ENCODE data around the gene HID1.
"Not testable (repeated sequence)": the region's sequence is repeated elsewhere in the genome, so short reads cannot be mapped to it uniquely, and the experiment has no call there.

HID1 gene

DNA sequence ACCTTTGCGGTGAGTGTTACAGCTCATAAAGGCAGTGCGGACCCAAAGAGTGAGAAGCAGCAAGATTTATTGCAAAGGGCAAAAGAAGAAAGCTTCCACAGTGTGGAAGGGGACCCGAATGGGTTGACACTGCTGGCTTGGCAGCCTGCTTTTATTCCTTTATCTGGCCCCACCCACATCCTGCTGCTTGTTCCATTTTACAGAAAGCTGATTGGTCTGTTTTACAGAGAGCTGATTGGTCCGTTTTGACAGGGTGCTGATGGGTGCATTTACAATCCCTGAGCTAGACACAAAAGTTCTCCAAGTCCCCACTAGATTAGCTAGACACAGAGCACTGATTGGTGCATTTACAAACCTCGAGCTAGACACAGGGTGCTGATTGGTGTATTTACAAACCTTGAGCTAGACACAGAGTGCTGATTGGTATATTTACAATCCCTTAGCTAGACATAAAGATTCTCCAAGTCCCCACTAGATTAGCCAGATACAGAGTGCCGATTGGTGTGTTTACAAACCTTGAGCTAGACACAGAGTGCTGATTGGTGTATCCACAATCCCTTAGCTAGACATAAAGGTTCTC is 66.3 kb downstream of the HID1 start:
- DNase-seq (ENCODE audit: low spot score); H3K4me1 Mint-ChIP-seq (ENCODE audit: low read depth); H3K27ac Mint-ChIP-seq; H3K27me3 Mint-ChIP-seq (ENCODE audit: low read depth); H3K9me3 Mint-ChIP-seq; H3K4me3 Mint-ChIP-seq; H3K36me3 Mint-ChIP-seq (ENCODE audit: low read depth): not testable (repeated sequence)

DNA sequence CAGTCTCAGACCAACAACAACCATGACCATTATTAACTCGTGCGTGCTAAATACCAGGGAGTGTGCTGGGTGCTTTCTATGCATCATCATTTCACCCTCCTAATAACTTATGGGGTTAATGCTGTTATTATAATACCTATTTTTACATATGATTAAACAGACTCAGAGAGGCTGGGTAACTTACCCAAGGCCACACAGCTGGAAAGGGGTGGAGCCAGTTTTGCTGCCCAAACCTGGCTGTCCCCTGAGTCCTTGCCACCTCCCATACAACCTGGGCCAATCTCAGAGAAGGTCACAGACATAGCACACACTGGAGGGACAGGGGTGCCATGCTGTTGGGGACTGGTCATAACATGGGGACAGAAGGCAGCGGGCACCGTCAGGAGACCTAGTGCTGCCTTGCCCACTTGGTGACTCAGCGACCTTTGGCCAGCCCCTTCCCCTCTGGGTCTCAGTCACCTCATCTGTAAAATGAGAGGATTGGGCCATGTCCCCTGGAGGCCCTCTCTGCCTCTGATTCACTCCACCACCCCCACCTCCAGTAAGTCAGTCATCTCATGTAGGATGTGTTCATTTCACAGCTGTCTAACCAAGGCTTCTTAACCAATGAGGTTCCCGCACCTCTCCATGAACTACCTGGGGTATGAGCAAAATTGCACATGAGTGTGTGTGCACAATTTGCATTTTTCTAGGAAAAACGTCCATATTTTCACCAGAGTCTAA is 67.7 kb downstream of the HID1 start:
- Mint-ChIP-seq H3K27me3 (ENCODE audit: low read depth) (peaks cover 7% of the 10 kb centered on the region), H3K4me3 (no peak overlapping the region), H3K36me3 (ENCODE audit: low read depth) (no peaks in the 10 kb centered on the region), H3K4me1 (ENCODE audit: low read depth) (peaks cover 3% of the 10 kb centered on the region), H3K9me3 (no peaks in the 10 kb centered on the region), H3K27ac (no peak overlapping the region)
- no peak for DNase-seq (ENCODE audit: low spot score)

DNA sequence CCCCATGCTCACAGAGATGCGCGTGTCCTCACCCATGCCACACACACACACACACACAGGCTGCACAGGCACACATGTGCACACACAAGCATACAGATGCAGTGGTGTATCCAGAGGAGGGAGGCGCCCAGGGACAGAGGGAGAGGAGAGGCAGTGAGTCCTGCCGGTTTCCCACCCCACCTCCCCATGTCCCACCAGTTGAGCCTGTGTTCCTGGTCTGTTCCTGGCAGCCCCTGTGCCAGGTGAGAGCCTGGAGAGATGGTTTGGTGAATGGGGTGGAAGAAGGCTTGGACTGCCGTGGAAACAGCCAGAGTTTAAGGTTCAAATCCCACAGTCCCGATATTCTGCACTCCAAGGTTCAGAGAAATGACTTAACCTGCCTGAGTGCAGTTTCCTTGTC is 68.9 kb downstream of the HID1 start:
- H3K27ac Mint-ChIP-seq, result no peak overlapping the region
- peaks cover 3% of the 10 kb centered on the region for H3K27me3 Mint-ChIP-seq (ENCODE audit: low read depth)
- H3K36me3 Mint-ChIP-seq (ENCODE audit: low read depth), result no peaks in the 10 kb centered on the region
- DNase-seq (ENCODE audit: low spot score), result no peak
- no peaks in the 10 kb centered on the region for H3K9me3 Mint-ChIP-seq
- H3K4me1 Mint-ChIP-seq (ENCODE audit: low read depth), result peaks cover 3% of the 10 kb centered on the region
- no peak overlapping the region for H3K4me3 Mint-ChIP-seq

DNA sequence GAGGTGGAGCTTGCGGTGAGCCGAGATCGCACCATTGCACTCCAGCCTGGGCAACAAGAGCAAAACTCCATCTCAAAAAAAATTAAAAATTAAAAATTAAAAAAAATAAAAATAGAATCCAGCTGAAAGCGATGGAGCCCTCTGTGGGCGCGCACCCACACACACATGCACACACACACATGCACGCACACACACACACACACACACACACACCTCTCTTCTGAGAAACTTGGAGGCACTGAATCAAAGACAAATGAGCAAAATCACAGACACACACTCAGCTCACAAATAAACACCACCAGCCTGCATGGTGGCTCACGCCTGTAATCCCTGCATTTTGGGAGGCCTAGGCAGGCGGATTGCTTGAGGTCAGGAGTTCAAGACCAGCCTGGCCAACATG is 69.5 kb downstream of the HID1 start:
- no peak overlapping the region for H3K27ac Mint-ChIP-seq
- H3K4me1 Mint-ChIP-seq (ENCODE audit: low read depth), result peaks cover 3% of the 10 kb centered on the region
- peaks cover 3% of the 10 kb centered on the region for H3K27me3 Mint-ChIP-seq (ENCODE audit: low read depth)
- no peak for DNase-seq (ENCODE audit: low spot score)
- no peak overlapping the region for H3K4me3 Mint-ChIP-seq
- no peaks in the 10 kb centered on the region for H3K9me3 Mint-ChIP-seq
- H3K36me3 Mint-ChIP-seq (ENCODE audit: low read depth), result no peaks in the 10 kb centered on the region

DNA sequence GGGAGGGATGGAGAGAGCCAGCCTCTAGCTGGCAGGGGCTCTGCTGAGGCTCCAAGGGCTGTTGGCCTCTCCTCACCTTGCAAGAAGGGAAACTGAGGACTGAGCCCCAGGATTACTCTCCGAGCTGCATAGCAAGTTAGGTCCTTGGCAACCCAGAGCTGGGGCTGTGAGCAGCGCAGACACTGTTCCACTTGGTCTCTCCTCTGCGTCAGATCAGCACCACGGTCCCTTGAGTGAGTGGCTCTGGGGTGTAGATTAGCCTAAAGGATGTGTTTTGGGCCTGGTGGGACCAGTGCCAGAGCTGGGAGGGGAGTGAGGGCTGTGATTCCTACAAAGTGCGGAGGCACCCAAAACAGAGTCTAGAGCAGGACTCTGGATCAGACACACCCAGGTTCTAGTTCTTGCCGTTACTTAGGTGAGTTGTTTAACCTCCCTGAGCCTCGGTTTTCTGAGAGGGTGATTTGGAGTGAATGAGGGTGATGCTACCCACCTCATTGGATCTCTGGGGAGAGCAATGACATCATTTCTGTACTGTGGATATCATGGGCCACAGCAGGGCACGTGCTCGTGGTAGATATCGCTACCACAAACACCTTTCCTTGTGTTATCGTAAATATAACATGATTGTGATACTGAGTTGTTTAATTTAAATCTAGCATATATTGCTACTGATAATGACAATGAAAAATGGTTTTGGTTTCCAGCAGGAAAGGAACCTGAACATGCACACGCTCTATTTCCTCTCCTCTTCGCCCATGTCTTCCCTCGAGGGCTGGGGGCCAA is 71.0 kb downstream of the HID1 start:
- no peaks in the 10 kb centered on the region for H3K9me3 Mint-ChIP-seq
- H3K4me3 Mint-ChIP-seq, result no peak overlapping the region
- H3K27me3 Mint-ChIP-seq (ENCODE audit: low read depth), result peaks cover 7% of the 10 kb centered on the region
- H3K36me3 Mint-ChIP-seq (ENCODE audit: low read depth), result no peaks in the 10 kb centered on the region
- no peak for DNase-seq (ENCODE audit: low spot score)
- peaks cover 3% of the 10 kb centered on the region for H3K4me1 Mint-ChIP-seq (ENCODE audit: low read depth)
- no peak overlapping the region for H3K27ac Mint-ChIP-seq
